GM12878 (cell line): ENCODE results near the gene SIK3.

Experiments used
- BCL11A ChIP-seq: IDR thresholded peaks from 2 replicates; pipeline ENCODE4 v1.6.1; 2011; ENCODE audit warnings: low read depth, low read length
- EZH2 ChIP-seq: IDR thresholded peaks from 2 replicates; pipeline ENCODE4 v1.6.1; 2012; ENCODE audit warnings: low read depth, mild to moderate bottlenecking, control low read depth, inconsistent platforms, low read length, borderline replicate concordance; ENCODE audit not compliant: control insufficient read depth
- PBX3 ChIP-seq: IDR thresholded peaks from 2 replicates; pipeline ENCODE4 v1.6.1; 2011; ENCODE audit warnings: mild to moderate bottlenecking, low read depth, low read length, moderate library complexity; ENCODE audit not compliant: insufficient replicate concordance
- TF ChIP-seq, protein P1 (sequence below), 3 experiments: IDR thresholded peaks in 2 of 3; conservative IDR thresholded peaks in 1 of 3; 2 replicates each; pipeline ENCODE4 v1.5.1; 2011; ENCODE audit warnings: low read depth in 3 of 3, low read length in 3 of 3, mild to moderate bottlenecking in 3 of 3, control low read depth in 2 of 3, moderate library complexity in 2 of 3, inconsistent platforms in 1 of 3, mixed read lengths in 1 of 3; ENCODE audit not compliant: control insufficient read depth in 2 of 3, insufficient read depth in 1 of 3; ENCODE audit errors: extremely low read depth in 1 of 3

DNA sequence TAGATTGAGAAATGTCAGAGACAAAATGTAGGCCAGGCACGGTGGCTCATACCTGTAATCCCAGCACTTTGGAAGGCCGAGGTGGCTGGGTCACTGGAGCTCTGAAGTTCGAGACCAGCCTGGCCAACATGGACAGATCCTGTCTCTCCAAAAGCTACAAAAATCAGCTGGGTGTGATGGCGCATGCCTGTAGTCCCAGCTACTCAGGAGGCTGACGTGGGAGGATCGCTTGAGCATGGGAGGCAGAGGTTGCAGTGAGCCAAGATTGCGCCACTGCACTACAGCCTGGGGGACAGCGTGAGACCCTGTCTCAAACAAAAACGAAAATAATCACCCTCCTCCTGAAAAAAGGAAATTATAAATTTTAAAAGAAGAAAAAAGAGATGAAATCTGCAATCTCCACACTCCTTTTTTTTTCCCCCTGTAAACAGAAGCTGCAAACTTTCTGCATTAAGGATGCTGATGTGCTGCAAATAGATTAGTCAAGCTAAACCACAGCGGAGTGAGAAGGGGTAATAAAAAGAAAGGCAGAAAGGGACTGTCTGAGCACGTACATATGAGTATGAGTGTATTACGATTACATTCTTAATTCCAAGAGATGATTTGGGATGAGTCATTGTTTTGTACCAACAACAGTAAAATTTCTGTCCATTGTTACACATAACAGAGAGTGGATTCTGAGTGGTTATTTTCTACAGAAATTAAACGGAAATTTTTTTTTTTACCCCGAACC, 87.3 kb downstream of the SIK3 start:
- TF ChIP-seq, protein P1, sequence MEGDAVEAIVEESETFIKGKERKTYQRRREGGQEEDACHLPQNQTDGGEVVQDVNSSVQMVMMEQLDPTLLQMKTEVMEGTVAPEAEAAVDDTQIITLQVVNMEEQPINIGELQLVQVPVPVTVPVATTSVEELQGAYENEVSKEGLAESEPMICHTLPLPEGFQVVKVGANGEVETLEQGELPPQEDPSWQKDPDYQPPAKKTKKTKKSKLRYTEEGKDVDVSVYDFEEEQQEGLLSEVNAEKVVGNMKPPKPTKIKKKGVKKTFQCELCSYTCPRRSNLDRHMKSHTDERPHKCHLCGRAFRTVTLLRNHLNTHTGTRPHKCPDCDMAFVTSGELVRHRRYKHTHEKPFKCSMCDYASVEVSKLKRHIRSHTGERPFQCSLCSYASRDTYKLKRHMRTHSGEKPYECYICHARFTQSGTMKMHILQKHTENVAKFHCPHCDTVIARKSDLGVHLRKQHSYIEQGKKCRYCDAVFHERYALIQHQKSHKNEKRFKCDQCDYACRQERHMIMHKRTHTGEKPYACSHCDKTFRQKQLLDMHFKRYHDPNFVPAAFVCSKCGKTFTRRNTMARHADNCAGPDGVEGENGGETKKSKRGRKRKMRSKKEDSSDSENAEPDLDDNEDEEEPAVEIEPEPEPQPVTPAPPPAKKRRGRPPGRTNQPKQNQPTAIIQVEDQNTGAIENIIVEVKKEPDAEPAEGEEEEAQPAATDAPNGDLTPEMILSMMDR (IDR thresholded peaks at IDR 0.05 in 2 of 3, conservative IDR thresholded peaks at IDR 0.05 in 1 of 3; ENCODE audit: control insufficient read depth in 2 of 3, extremely low read depth in 1 of 3, insufficient read depth in 1 of 3, low read depth in 3 of 3, low read length in 3 of 3): no peak
- TF ChIP-seq EZH2: no peak
- TF ChIP-seq BCL11A: no peak
- TF ChIP-seq PBX3: no peak
